ENCODE measurements around the gene TEX264. TPM values are rescaled to one million over a fixed set of nuclear protein-coding genes. Genes with fewer than 3 reads are reported as not detected.
A peak's percentile ranks its signal among the peaks of the same experiment; 100 is the strongest.

The TEX264 gene
- total and polyA plus RNA-seq, 2 of the 13 experiments (the other 11 are each of a cell fraction or from before 2014, with no cell fraction given) = 35.2 to 52.1 TPM

GRCh38 chr3:51637941-51638471, 33.0 kb upstream of the TEX264 start (continued):
- TF ChIP-seq ZNF543 (CRISPR knock-in tag; IDR thresholded peaks at IDR 0.05) = no peak
- TF ChIP-seq PHF5A (CRISPR knock-in tag; IDR thresholded peaks at IDR 0.05; ENCODE audit: low read depth, unreplicated experiment) = no peak
- TF ChIP-seq FOXO1 (CRISPR knock-in tag; IDR thresholded peaks at IDR 0.05) = peak; percentile 44; the same call in 1 of the 2 replicates
- TF ChIP-seq ISX (CRISPR knock-in tag; conservative IDR thresholded peaks at IDR 0.05) = no peak
- TF ChIP-seq FOXM1 (CRISPR knock-in tag; IDR thresholded peaks at IDR 0.05) = no peak
- TF ChIP-seq RAD21 (CRISPR knock-in tag; IDR thresholded peaks at IDR 0.05) = peak; percentile 85
- TF ChIP-seq HCFC1 (IDR thresholded peaks at IDR 0.05; ENCODE audit: low read depth, low read length) = no peak
- no peak for TF ChIP-seq ELF1 (CRISPR knock-in tag; IDR thresholded peaks at IDR 0.05)
- no peak for TF ChIP-seq ZNF564 (CRISPR knock-in tag; IDR thresholded peaks at IDR 0.05)
- TF ChIP-seq MTA3 (CRISPR knock-in tag; IDR thresholded peaks at IDR 0.05) = no peak
- TF ChIP-seq KIAA2018 (CRISPR knock-in tag; IDR thresholded peaks at IDR 0.05; ENCODE audit: borderline replicate concordance) = no peak
- TF ChIP-seq ELF3 (CRISPR knock-in tag; IDR thresholded peaks at IDR 0.05) = peak; percentile 38; the same call in 1 of the 2 replicates
- TF ChIP-seq HNF4G (IDR thresholded peaks at IDR 0.05; ENCODE audit: borderline replicate concordance, low read depth, low read length) = no peak
- no peak for TF ChIP-seq HNF4G (CRISPR knock-in tag; IDR thresholded peaks at IDR 0.05; ENCODE audit: borderline replicate concordance, low read depth)
- no peak for TF ChIP-seq ZNF577 (CRISPR knock-in tag; IDR thresholded peaks at IDR 0.05; ENCODE audit: borderline replicate concordance, low read depth)
- no peak for TF ChIP-seq ZNF569 (CRISPR knock-in tag; IDR thresholded peaks at IDR 0.05; ENCODE audit: borderline replicate concordance)
- no peak for TF ChIP-seq ZFP36L1 (CRISPR knock-in tag; IDR thresholded peaks at IDR 0.05)
- no peak for TF ChIP-seq GATAD2A (CRISPR knock-in tag; IDR thresholded peaks at IDR 0.05)
- no peak for TF ChIP-seq ZNF20 (CRISPR knock-in tag; IDR thresholded peaks at IDR 0.05)
- TF ChIP-seq ZNF557 (CRISPR knock-in tag; IDR thresholded peaks at IDR 0.05) = no peak
- TF ChIP-seq ZNF768 (CRISPR knock-in tag; IDR thresholded peaks at IDR 0.05) = peak; percentile 38; the same call in 1 of the 2 replicates
- TF ChIP-seq, protein P1, sequence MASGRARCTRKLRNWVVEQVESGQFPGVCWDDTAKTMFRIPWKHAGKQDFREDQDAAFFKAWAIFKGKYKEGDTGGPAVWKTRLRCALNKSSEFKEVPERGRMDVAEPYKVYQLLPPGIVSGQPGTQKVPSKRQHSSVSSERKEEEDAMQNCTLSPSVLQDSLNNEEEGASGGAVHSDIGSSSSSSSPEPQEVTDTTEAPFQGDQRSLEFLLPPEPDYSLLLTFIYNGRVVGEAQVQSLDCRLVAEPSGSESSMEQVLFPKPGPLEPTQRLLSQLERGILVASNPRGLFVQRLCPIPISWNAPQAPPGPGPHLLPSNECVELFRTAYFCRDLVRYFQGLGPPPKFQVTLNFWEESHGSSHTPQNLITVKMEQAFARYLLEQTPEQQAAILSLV (CRISPR knock-in tag; IDR thresholded peaks at IDR 0.05; ENCODE audit: borderline replicate concordance) = no peak
- TF ChIP-seq NR2F6 (IDR thresholded peaks at IDR 0.05) = no peak
- no peak for TF ChIP-seq NR2F6 (CRISPR knock-in tag; IDR thresholded peaks at IDR 0.05)
